HG03575 (cell line): ENCODE measurements around the gene FHL3.

Experiments used
- ATAC-seq: cut with Tn5 transposase; IDR thresholded peaks from one replicate; pipeline ENCODE4 v1.9.1; 2021; ENCODE audit not compliant: unreplicated experiment, insufficient number of reproducible peaks, low FRiP score; ENCODE audit errors: extremely low read depth

Gene FHL3, protein sequence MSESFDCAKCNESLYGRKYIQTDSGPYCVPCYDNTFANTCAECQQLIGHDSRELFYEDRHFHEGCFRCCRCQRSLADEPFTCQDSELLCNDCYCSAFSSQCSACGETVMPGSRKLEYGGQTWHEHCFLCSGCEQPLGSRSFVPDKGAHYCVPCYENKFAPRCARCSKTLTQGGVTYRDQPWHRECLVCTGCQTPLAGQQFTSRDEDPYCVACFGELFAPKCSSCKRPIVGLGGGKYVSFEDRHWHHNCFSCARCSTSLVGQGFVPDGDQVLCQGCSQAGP

DNA sequence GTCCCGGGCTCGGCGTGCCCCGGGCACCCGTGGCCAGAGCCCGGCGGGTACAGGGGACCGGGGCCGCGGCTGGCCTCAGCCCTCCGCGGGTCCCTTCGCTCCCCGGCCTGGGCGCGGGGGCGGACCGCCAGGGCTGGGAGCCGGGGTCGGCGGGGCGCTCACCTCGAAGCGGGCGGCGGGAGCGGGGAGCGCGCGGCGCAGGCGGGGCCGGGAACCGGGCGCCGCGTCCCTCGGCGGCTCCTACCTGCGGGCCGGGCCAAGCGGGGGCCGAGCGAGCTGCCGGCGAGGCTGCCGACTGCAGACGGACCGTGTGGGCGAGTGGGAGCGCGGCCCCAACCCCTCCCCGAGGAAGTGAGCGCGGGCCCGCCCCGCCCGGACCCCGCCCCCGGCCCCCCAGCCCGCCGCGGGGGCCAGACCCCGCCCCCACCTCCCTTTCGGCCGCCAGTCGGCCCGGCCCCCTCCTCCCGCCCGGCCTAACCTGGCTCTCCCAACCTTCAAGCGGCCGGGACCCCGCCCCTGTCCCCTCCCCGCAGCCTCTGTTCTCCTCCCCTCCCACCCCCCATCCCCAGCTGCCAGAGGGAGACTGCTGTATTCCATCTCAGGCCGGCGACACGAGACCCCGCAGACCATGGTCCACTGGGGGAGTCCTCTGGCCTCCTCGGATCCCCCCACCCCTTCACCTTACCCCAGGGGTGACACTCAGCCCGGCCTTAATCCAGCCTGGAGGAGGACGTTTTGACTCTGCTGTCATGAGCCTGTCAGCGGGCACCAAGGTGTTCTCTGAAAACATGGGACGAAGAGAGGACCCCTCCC lies at the start of gene FHL3:
TSS of gene FHL3 (minus strand) at position 320 of the 813 bp plus-strand sequence. CDS start 6,102 bp downstream, outside the sequence.
- ATAC-seq: no peak

DNA sequence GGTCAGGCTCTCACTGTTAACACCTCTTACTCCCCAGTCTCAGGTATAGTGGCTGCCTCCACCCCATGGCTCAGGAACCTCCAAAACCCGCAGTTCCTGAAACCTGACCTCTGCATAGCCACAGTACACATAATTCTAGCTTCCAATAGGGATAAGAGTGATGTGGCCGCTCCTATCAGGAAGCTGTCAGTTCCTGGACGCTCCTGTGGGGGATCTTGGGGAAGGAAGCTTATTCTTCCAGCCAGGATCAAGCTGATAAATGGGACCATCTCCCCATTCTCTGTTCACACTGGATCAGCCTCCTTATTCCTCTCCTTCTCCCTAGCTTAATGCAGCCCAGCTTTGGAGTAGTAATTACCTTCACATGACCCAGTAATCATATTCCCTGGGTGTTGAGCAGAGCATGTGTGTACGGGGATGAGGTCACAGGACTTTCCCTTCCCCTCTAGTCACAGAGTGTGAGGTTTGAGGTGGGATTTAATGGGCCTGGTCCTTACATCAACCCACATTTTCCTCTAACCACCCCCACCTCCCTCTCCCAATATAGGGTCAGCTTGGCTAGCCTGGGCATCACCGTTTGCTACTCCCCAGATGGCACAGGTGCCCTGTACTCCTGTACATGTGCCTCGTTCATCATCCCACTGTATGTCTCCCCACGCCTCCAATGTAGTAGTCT lies 48.2 kb upstream of the FHL3 start:
- no peak for ATAC-seq

DNA sequence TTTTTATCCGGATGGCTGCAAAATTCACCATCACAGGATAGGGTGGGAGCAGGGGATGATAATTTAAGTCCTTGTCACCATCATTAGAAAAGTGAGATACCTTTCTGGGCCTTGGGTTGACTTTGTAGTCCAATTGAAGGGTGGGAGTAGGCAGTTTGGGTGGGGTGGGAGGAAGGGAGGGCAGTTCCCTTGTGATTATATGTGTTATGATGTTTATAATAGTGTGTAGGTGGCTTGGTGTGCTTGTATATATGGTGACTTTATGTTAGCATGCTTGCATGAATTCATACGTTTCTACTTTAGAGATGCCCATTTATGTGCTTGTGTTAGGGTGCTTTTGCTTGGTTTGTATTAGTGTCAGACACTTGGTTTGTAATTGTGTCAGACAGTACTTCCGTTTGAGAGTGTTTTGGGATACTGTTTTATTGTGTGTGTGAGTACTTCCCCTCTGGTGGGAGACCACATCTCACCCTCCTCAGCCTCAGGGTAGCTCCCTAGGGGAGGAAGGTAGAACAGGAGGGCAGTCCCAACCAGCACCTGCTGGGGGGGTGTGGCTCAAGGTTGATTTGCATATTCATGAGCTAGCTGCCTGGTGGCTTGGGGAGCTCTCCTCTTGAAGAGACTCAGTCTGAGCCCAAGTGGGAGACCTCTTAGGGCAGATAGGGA lies 47.6 kb upstream of the FHL3 start:
- no peak for ATAC-seq

DNA sequence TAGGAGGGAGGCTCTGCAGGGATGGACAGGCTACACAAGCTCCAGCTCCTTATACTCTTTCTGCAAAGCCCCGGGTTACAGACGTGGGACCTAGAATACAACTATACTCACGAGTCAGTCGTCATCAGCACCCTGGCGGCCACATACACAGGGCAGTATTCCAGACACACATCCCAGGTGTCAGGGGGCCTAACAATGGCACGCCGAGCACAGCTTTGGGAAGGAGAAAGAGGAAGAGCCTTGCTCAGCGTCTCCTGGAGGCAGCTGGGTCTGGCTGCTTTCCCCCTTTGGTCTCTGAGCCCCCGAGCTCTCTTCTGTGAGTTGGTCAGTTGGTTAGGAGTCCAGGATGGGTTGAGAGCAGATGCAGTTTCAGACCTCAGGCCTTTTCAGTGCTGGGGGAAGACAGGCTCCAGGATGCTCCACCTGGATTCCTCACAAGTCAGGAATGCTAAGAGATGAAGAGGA lies 45.8 kb upstream of the FHL3 start:
- ATAC-seq: no peak

DNA sequence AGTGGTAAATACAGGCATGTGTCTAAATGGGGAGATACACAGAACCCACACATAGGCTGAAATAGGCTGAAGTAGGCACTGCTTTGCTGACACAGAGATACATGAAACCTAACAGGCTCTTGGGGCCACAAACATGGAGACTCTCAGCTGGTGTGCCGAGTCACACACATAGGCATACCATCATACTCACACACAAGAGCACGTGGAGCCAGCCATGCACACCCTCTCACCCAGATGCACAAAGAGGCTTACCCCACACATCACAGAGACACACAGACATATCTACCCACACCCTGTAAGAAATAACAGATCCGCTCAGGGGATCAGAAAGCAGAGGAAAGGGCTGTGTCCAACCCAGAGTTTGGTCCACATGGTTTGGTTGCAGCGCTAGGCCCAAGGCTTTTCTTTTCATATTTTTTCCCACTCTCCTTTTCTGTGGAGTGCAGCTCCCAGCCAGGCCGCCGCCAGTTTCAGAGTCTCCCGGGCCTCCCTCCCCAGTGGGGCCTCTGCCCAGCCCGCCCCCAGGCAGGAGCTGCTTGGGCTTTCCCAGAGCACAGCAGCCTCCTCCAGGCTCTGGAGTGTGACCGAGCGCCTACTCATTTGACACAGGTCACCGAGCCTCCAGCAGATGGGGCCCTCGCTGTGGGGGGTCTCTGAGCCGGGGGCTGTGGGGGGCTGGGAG lies 45.2 kb upstream of the FHL3 start:
- no peak for ATAC-seq

DNA sequence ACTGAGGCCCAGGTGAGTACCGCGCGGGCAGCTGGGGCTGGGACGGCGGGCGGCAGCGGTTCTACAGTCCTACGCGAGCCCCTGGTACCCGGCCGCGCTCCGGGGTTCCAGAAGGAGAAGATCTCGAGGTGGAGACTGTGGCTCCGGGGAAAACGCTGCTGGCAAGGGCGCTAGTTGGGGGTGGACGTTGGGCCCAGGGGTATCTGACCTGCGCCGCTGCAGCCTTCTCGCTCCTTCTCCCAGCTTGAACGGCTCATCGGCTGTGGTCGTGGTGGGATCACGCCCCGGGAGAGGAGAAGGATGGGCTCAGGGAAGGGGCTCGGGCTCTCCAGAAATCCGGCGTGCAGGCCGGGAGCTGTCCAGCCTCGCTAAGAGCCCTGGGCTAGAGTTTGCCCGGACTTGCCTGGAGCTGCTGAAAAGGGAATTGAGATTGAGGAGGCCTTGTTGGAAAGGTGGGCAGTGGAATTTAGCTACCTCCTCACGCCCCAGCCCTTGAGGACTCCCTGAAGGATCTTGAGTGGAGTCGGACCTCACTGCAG lies 42.4 kb upstream of the FHL3 start:
- no peak for ATAC-seq

DNA sequence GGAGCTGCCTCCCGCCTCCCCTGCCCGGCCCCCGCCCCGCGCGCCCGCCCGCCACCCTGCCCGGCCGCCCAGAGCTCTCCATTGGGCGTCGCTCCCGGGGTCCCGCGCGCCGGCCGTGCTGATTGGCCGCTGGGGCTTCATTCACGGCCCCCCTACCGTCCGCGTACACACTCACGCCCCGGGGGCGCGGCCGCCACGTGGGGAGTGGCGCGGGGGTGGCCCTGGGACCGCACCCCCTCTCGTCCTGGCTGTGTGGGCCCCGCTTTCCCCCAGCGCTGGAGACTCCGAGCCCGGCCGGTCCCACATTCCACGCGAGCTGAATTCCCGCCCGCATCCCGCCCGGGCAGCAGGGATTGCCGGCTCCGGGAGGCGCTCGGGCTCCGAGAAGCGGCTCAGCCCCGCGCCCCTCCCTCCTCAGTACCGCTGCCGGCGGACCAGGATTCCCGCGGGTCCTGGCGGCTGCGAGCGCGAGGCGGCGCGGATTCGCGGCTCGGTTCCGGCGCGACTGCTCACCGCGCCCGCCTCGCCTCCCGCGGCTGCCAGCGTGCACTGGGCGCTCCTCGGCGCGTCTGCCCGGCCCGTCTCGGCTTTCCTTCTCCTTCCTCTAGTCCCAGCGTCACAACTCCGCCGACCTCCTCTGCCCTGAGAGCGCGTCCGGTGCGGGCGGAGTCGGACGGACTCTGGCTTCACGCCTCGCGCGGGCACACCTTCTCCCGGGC lies 41.7 kb upstream of the FHL3 start:
- no peak for ATAC-seq

DNA sequence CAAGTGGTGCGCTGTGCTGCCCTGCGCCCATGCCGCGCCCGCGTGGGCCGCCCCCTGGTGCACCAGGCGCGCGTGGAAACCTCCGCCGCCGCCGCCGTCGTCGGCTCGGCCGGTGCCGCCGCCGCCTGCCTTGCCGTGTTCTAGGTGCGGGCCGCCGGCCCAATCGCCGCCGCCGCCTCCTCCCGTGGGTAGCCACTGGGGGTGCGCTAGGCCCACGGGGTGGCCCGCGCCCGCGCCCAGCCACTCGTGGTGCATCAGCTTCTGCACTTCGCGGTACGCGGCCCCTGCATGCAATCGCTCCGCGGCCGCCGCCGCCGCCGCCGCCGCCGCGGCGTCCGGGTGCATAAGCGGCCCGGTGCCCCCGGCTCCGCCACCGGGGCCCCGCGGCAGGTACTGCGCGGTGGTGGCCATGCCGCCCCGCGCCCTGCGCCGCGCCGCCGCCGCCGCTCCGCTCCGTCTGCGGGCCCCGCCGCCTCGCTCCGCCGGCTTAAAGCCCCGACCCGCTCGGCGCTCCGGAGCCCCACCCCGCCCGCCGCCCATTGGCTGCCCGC lies 41.1 kb upstream of the FHL3 start, which contains the start of gene POU3F1:
TSS of gene POU3F1 (minus strand) at position 461 of the 551 bp plus-strand sequence. CDS start at position 411, 50 bp downstream.
- no peak for ATAC-seq

DNA sequence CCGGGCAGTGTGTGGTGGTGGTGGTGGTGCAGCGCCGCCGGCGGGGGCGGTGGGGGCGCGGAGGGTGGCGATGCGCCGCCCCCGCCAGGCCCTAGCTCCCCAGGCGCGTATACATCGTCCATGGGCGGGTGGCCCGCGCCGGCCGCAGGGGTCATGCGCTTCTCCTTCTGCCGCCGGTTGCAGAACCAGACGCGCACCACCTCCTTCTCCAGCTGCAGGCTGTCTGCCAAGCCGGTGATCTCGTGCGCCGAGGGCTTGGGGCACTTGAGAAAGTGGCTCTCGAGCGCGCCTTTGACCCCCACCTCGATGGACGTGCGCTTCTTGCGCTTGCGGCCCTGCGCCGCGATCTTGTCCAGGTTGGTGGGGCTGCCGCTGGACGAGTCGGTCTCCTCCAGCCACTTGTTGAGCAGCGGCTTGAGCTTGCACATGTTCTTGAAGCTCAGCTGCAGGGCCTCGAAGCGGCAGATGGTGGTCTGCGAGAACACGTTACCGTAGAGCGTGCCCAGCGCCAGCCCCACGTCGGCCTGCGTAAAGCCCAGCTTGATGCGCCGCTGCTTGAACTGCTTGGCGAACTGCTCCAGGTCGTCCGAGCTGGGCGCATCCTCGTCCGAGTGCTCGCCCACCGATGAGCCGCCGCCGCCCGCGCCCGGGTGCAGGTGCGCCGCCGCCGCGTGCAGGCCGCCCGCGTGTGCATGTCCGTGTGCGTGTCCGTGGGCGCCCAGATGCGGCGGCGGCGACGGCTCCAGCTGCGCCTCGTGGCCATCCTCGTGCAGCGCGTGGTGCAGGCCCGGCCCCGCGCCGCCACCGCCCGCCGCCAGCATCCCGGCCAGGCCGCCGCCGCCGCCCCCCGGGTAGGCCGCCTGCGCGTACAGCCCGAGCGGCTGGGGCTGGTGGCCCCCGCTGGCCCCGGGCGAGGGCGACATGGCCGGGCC lies 40.4 kb upstream of the FHL3 start:
- ATAC-seq: no peak

DNA sequence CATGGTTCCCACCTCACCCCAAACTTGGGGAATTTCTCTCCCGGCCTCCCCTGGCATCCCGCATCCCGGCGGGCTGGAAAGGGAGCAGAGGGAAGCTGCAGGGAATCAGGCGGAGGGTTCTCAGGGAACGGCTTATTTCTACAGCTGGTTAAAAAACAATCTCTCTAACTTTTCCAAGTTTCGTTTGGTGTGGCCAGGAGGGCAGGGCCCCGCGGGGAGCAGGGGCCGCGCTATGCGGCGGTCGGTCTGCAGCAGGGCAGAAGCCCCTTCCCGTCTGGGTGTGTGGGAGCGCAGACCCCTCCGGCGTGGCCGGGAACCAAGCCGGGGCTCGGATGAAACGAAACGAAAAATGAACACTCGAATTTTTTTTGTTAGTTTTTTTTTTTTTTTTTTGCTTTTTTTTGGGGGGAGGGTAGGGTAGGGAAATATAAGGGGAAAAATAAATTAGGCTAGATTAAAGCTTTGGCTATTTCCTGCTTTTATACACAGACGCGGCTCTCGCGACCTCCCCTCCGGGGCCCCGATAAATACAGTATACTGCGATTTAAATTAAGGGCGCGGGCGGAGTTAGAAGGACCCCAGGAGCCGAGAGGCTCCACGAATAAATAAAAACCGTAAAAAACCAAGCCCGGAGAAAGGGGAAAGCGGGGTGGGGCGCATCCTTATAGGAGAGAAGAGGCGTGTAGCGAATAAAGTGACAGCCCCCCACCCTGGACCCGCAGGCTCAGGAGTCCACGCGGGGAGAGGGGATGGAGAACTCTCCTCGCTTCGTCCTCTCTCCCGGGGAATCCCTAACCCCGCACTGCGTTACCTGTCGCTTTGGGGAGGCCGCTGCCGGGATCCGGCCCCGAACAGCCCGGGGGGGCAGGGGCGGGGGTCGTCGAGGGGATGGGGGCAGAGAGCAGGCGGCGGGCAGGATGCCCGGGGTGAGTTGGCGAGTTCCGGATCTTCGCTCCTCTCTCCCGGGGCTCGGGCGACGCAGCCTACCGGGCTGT lies 39.2 kb upstream of the FHL3 start:
- no peak for ATAC-seq

DNA sequence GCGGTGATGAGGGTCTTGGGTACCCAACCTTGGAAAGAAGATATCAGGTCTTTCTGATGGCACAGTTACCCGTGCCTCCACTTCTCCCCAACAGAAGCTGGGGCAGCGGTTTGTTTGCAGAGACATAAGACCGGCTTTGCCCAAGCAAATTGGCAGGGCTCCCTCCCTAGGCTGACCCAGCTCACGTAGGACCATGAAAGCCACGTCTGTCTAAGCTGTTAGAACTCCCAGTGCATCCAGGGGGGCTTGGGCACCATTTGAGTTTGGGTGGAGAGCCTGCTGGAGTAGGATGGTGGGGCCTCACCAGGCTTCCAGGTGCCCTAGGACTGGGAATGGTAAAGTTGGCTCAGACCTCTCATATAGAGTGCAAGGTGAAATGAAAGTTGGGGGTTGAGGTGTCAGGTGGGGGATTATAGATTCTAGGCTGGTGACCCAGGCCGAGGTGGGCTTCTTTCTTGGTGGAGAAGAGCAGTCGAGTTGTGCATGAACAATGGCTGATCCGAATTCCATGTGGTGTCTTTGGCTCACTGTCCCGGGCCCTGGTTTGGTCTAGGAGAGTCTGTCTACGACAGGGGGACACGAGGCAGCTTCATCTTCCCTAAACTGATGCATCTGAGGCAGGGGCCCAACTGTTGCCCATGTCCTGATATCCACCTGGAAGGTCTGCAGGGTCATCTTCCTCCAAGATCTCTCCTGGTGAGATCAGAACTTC lies 37.9 kb upstream of the FHL3 start:
- no peak for ATAC-seq

DNA sequence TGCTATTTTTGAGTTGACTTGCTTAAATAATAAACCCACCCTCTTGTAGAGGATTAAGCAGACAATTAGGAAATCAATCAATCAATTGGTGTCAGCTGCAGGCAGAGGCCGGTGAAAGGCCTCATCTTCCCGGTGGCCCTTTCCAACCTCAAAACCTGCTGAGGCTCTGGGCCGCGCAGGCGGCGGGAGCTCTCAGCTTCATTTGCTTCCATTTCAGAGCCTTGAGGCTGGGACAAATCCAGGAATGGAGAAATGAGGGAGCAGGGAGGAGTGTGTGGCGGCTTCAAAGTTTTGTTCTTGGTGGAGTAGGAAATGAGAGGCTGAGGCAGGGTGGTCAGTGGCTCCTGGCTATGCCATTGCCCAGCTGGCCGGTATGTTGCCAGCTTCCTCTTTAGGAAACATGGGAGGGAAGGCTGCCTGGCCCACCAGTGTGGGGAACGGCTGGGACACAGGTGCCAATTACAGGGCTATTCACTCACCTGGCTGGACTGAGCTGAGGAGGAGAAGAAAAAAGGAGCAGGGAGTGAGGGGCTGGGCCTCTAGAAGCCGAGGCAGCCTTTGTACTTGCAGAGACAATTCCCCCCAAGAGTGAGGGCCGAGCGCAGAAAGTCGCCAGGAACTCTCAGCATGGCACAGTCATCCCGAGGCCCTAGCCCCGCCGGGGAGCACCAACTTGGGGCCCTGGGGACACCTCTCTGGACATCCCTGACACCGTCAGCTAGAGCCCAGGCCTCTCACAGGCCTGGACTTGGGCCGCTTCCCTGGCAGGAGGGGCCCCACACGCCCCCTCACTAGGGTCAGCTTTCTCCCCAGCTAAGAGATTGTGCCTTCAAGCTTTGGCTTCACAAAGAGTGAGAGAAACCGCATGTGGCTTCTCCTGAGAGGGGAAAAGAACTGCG lies 36.9 kb upstream of the FHL3 start:
- no peak for ATAC-seq

DNA sequence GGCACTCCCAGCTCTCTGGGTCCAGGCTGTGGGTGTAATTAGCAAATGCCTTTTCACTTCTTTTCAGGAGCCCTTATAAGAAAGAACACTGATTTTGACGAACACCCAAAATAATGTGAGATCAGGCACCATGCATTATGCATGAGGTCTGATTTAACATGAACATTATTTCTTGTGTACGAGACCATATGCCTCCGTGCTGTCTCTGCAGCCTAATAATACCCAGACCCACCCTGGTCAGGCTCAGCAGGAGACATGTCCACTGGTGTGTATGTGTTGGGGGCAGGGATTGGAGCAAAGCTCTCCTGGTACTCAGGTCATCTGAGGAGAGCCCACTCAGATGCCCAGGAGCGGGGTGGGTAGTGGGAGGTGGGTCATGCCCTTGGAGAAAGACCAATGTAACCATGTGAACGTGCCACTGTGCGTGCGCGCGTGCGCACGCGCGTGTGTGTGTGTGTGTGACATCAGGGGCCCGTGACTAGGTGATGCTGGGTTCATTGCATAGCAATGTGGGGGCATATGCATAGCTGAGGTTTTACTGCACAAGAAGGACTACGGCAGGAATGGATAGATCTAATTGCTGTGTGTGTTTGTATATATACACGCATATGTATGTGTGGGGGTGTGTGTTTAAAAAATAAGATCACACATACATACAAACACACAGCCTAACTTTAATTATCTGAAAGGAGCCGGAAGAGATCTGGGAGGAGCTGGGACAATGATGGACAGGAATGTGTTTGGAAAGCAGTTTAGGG lies 34.2 kb upstream of the FHL3 start:
- ATAC-seq: no peak
